H4 (cell line): ENCODE data around the gene ARFGAP1. TPM values are rescaled to one million over a fixed set of nuclear protein-coding genes. Genes with fewer than 3 reads are reported as not detected.
"Not testable (repeated sequence)": the region's sequence is repeated elsewhere in the genome, so short reads cannot be mapped to it uniquely, and the experiment has no call there.

Experiments used
- DNase-seq: peaks from one replicate; pipeline ENCODE4 v3.0.0-alpha.2; 2015; ENCODE audit warnings: low spot score
- total RNA-seq: library from RNA; depleted of rRNA; stranded (reverse); fragments of >200 nt; shearing (Covaris generic); gene quantifications from 2 replicates; pipeline ENCODE4 v1.2.3, GENCODE V29; 2014; rRNA removed

The ARFGAP1 gene
- total RNA-seq, 1 experiment from 2014 or later, result 17.0 TPM

DNA sequence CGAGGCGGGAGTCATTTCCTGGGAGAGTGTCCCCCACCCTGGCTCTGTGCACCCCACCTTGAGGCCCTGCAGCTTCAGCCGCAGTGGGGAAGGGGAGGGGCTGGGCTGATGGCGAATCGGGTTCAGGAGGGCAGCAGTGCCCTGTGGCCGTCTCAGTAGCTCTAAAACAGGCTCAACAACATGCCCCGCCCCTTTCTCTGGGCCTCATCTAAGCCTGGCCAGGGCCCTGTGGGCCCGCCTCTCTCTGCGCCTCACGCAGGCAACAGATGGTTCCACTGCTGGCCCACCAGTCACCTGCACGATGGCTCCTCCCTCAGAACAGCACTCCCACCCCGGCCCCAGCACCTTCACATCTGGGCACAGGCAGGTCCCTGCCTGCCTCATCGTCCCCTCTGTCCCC lies 58.3 kb downstream of the ARFGAP1 start:
- no peak for DNase-seq

DNA sequence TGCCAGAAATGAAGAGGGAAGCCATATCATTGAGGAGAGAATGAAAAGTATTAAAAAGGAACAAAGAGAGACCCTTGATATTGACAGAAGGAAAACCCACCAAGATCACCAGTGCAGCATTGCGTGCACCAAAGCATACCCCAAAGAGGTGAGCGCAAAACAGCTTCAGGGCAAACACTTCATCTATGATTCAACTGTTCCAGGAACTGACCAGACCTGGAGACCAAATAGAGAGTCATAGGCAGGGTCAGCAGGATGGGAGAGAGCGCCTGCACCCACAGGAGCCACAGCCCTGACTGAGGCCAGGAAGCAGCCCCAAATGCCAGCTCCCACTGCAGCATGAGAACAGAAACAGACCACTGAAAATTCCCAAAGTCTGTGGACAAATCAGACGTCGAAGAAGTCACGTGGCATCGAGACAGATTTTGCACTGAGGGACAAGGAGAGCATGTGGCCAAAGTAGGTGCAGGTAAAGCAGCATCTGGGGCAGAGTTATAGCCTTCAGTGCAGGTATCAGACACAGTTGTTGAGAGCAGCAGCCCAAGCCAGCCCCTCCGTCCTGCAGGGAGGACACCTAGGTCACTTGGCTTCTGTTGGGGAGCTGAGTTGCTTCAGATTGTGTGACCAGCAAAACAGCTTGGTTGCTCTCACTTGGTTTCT lies 59.3 kb downstream of the ARFGAP1 start:
- DNase-seq, result no peak

DNA sequence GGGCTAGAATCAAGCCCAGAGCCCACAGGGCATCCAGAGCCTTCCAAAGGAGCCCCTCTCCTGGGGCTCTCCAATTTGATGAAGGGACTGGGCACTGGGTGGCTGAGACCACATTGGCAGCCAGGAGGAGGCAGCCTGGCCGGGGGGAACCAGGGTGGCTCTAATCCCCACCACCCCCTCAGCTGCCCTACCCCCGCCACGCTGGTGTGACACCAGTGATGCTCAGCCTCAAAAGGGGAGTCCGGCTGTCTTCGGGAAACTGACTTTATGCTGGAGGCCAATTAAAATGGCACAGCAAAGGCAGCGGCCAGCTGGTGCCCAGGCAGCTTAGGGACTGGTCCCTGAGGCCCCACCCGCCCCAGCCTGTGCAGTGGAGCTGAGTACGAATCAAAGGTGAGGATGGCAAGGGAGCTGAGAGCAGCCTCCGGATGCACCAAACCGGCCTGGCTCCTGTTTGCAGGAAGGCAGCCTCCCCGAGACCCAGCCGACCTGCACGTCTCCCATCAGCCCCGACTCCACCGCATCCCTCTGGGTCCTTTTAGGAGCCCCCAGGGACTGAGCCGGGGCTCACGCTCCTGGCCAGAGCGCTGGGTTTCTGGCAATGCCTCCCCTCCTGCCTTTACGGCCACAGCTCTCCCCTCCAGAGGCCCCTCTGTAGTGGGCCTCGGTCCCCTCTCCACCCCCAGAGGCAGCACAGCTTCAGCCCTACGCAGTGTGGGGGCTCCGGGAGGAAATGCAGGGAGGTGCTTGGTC lies 60.1 kb downstream of the ARFGAP1 start:
- DNase-seq, result no peak

DNA sequence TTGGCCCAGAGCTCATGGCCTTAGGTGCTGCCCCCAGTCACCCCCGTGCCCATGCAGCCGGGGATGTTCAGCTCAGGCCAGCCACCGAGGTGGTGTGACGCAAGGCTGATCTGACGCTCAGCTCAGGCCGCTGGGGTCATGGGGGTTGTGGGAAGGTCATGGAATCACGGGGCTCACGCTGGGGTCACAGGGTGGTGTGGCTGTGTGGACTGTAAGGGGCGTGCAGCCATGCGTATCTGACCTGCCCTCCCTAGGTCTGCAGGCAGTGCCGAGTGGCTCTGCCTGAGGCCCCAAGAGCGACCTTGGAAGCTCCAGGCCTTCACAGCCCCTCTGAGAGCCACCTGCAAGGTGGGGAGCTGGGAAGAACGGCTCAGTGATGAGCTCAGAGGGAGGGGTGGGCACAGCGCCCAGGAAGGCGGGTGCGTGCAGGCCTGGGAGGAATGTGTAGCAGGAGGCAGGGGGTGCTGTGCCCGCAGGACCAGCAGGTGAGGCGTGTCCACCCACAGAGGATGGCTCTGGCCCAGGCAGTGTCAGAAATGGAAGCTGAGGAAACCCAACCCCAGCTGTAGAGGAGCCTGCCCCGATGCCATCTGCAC lies 60.7 kb downstream of the ARFGAP1 start:
- DNase-seq, result no peak

DNA sequence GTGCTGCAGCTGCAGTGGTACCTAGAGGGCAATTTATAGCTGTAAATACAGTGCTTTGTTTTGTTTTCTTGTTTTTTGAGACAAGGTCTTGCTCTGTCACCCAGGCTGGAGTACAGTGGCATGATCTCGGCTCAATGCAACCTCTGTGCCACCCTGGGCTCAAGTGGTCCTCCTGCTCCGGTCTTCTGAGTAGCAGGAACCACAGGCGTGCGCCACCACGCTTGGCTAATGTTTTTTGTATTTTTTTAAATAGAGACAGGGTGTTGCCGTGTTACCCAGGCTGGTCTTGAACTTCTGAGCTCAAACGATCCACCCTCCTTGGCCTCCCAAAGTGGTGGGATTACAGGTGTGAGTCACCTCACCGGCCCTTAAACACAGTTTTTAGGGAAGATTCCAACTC lies 61.7 kb downstream of the ARFGAP1 start:
- DNase-seq, result no peak

DNA sequence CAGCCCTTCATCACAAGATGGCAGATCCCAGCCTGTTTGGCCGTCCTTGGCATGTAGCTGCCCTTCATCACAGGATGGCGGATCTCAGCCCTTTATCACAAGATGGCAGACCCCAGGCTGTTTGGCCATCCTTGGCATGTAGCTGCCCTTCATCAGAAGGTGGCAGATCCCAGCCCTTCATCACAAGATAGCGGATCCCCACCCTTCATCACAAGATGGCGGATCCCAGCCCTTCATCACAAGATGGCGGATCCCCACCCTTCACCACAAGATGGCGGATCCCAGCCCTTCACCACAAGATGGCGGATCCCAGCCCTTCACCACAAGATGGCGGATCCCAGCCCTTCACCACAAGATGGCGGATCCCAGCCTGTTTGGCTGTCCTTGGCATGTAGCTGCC lies 62.4 kb downstream of the ARFGAP1 start:
- DNase-seq, result not testable (repeated sequence)

DNA sequence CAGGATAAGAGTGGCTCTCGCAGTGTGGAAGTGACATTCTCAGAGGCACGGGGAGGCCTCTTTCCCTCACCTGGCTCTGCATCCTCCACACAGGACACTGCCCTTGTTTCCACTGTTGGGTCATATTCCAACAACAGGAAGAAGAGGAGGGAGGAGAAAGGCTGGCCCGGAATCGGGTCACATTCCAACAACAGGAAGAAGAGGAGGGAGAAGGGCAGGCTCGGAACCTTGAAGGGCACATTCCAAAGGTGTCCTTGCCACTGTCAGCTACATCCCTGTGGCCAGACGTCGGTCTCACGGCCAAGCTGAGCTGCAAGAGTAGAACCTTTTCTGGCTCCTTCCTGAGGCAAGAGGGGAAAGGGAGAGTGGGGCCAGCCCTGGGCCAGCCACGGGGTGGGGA lies 63.1 kb downstream of the ARFGAP1 start:
- DNase-seq, result no peak

DNA sequence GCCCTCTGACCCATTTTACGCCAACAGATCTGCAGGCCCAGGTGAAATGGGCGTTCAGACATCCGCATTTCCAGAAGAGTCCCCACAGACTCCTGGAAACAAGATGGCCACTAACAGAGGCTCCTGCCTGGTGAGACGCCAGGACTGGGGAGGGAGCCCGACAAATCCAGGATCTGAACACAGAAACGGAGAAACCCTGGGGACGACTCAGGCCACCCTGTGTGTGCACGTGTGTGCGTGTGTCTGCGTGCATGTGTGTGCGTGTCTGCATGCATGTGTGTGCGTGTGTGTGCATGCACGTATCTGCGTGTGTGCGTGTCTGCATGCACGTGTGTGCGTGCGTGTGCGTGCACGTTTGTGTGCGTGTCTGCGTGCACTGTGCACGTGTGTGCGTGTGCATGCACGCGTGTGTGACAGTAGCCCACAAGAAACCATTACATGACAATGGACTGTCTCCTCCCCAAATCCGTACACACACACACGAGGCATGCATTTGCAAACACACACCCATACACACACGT lies 63.7 kb downstream of the ARFGAP1 start:
- DNase-seq, result no peak

DNA sequence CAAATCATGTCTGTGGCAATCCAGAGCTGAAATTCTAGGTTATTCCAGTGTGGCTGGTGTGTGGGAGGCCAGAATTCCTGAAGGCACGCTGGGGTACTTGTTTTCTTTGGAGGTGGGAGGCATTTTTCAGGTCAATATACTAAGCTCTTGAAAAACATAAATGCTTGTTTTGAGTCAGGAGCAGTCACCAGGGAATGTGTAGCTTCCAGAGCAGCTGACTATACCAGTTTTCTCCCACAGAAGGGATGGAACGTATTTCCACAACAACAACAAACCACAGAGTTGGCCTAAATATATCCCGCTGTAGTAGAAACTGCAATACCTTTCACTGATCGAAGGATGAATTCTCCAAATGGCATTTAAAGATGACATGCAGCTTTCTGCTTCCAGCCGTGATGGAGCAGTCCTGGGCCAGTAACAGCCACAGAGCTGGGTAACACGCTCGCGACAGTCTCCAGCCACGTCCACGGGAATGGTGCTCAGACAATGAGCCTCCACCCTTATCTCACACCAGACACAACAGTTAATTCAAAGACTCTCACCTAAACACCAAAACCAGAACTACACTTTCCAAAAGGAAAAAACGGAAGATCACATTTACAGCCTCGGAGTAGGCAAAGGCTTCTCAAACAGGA lies 65.3 kb downstream of the ARFGAP1 start:
- no peak for DNase-seq

Other genes with a start within 250 kb of the ARFGAP1 start
- gene YTHDF1, start 56.7 kb upstream of the ARFGAP1 start, total RNA-seq, result 16.2 and 16.7 TPM in 2 replicates
- 0.14 TPM in 1 of 2 replicates, not detected in the other for gene BIRC7, start 36.9 kb upstream of the ARFGAP1 start, total RNA-seq
- 0.78 TPM in 1 of 2 replicates, not detected in the other for gene NKAIN4, start 18.4 kb upstream of the ARFGAP1 start, total RNA-seq
- gene COL20A1, start 20.4 kb downstream of the ARFGAP1 start, total RNA-seq, result 0.27 TPM in 1 of 2 replicates, not detected in the other
- gene CHRNA4, start 88.5 kb downstream of the ARFGAP1 start, total RNA-seq, result not detected in 2 replicates
- 3.4 and 6.6 TPM in 2 replicates for gene KCNQ2, start 199.8 kb downstream of the ARFGAP1 start, total RNA-seq
- 181 and 233 TPM in 2 replicates for gene EEF1A2, start 226.3 kb downstream of the ARFGAP1 start, total RNA-seq
- gene PPDPF, start 248.0 kb downstream of the ARFGAP1 start, total RNA-seq, result 93.2 and 126 TPM in 2 replicates